Fibroblast of skin of abdomen (primary cell): Measurements from ENCODE around the gene QRFP. TPM values are rescaled to one million over a fixed set of nuclear protein-coding genes. Genes with fewer than 3 reads are reported as not detected.

ENCODE experiments used
- DNase-seq: peaks from one replicate; pipeline ENCODE4 v3.0.0-alpha.2; 2013
- polyA plus RNA-seq, 2 experiments: library from polyadenylated mRNA; unstranded; fragments of 120-200 nt; gene quantifications; one replicate each; pipeline ENCODE4 v1.2.1, GENCODE V29; 2013; ENCODE audit not compliant: insufficient read length in 2 of 2

Gene QRFP, protein sequence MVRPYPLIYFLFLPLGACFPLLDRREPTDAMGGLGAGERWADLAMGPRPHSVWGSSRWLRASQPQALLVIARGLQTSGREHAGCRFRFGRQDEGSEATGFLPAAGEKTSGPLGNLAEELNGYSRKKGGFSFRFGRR
- polyA plus RNA-seq (2013, experiment 1 of 2; ENCODE audit: insufficient read length): 0.31 TPM
- polyA plus RNA-seq (2013, experiment 2 of 2; ENCODE audit: insufficient read length): 0.31 TPM

DNA sequence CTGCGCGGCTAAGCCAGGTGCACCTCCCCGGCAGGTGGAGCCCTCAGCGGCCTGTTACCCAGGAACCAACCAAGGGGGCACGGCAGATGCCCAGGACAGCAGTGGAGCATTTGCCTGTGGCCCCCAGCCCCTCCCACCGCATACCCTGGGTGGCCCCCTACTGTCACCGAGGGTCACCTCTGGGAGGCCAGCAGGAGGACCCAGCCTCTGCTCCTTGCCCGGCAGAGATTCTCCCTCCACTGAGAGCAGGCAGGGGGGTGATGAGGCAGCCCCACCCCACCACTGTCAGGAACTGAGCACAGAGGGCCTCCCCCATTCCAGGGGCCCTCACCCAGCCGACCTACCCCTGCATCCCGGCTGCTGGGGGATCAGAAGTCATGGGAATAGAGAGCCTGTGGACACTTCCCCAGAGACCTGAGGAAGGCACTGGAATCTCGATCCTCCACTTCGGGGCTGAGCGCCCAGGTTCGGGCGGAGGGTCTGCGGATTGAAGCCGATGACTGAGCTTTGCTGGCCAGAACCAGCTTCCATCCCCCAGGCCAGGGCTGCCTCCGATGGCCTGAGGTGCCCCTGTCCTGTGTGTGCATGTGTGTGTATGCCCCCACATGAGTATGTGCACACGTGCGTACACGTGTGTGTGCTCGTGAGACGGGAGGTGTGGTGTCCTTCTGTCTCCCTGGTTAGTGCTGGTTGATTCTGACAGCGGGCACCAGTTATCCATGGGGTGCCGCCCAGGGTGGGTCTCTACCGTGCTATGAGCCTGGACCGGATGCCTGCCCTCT lies at the start of gene QRFP:
TSS of gene QRFP (minus strand) at position 580 of the 782 bp plus-strand sequence. CDS start 2,974 bp downstream, outside the sequence.
- DNase-seq: no peak

DNA sequence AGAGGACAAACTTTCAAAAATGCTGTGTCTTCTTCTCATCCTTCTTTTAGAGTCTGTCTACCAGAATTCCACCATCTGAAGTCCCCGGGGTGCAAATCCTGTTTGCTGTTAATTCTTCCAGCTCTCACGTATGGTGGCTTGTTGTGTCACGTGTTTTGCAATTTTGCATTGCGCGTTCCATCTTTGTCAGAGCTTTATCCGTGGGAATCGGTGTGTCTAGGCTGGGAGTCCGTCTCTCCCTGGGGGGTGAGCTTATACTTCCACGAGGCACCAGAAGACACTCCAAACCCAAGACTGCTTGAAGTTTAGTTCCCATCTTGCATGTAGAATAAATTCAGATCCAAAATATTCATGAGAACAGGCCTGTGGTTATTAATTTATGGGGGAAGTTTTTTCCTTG lies 48.6 kb upstream of the QRFP start:
- DNase-seq: no peak

DNA sequence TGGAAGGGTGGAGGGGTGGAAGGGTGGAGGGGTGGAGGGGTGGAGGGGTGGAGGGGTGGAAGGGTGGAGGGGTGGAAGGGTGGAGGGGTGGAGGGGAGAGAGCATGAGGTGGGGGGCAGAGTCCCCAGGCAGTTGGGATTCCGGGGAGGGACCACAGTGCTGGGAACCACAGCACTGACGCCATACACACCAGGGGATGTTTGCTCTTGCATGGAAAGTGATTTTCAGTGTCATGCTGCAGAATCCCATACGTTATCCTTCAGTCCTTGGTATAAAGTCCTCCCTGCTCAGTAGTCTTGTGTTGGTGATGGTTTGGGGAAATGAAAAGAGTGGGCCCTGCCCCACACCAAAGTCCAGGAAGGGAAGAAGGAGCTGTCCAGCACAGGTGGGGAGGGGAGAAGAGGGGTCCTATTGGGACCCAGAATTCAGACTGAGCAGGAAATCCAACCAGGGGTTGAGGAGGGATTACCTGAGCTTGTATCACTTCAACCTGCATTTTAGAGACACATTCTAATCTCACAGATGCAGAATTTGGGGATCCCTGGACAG lies 48.0 kb upstream of the QRFP start:
- no peak for DNase-seq

DNA sequence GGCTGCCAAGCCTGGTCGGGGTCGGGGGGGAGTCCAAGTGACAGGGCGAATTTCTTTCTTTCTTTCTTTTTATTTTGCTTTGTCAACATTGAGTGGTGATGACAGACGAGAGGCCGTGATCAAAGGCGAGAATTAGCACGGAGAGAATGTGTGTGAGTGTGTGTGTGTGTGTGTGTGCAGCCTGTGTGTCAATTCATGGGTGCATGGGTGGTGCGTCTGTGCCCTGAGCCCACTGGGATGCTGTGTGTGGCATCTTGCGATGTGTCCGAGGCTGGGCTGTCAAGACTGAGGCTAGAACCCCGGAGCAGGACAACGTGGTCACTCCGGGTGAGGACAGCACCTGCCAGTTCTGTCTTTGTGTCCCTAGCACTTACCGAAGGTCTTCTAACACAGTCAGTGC lies 47.2 kb upstream of the QRFP start:
- DNase-seq: no peak

DNA sequence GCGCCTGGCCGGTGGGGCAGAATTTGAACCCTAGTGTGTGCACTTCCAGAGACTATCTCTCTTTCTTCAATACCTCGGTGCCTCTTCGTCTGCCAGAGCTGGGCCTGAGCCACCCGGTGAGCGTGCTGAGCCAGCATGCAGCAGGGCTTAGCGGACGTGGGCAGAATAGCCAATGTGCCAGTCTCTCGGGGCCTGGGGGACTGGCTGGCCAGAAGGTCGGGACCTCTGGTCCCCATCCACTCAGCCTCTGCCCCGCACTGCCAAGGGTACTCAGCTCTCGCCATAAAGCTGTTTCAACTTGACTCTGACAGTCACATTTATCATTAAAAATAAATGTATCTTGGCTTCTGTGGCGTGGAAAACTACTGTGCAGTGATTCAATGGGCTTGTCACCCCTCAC lies 46.6 kb upstream of the QRFP start:
- DNase-seq: no peak

DNA sequence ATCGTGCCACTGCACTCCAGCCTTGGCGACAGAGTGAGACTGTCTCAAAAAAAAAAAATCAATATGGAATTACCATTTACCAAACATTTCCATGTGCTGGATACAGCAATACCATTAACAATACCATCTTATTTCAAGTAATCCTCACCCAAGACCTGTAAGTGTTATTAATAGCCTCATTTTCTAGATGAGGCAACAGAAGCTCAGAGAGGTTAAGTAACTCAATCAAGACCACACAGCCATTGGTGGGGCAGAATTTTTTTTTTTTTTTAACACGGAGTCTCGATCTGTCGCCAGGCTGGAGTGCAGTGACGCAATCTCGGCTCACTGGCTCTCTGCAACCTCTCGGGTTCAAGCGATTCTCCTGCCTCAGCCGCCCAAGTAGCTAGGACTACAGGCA lies 46.1 kb upstream of the QRFP start:
- no peak for DNase-seq

DNA sequence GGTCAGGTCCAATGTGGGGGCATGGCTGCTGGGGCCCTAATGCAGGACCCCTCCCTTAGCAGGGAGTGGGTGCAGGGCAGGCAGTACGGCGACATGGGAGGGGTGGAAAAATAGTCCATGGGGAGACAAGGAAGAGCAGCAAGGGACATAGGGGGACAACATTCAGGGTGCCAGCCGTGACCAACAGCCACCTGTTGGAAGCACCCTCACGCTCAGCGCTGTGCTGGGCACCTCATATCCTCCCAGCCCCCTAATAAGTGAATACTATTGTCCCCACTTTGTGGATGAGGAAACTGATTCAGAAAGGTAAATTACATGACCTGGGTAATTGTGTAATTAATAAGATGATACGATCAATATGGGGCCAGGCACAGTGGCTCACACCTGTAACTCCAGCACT lies 45.5 kb upstream of the QRFP start:
- DNase-seq: no peak

DNA sequence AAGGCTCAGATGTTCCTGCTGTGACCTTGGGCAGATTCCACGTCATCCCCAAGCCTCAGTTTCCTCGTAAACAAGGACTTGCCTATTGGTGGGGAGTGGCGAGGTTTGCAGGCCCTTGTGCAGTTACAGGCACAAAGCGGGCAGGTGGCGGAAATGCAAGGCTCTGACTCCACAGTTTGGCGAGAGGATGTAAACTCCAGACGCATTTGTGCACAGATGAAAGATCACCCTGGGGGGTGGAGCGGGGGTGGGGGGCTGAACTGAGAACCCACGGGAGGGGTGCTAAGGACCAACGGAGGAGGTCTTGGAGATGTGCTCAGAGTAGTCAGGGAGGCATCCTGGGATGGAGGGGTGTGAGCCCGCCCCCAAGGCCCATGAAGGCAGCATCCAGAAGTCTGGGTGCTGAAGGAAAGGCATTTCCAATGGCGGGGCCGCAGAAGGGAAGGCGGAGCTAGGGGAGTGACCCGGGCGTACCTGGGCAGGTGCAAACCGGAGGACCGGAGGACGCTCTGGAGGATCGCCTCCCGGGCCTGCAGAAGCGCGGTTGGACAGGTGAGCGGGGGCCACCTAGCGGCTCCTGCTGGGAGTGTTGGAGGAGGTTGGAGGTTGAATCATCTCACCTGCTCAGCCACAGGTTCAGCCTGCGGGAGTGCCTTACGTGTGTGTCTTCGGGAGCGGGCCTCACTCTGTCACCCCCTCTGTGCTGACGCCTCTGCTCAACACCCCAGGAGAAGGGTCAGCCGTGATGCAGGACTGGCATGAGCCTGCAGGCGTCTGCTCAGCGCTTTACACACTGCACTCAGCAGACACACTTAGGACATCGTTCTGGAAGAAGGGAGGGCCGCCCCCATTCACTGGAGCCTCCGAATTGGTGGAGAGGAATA lies 44.3 kb upstream of the QRFP start:
- DNase-seq: no peak

DNA sequence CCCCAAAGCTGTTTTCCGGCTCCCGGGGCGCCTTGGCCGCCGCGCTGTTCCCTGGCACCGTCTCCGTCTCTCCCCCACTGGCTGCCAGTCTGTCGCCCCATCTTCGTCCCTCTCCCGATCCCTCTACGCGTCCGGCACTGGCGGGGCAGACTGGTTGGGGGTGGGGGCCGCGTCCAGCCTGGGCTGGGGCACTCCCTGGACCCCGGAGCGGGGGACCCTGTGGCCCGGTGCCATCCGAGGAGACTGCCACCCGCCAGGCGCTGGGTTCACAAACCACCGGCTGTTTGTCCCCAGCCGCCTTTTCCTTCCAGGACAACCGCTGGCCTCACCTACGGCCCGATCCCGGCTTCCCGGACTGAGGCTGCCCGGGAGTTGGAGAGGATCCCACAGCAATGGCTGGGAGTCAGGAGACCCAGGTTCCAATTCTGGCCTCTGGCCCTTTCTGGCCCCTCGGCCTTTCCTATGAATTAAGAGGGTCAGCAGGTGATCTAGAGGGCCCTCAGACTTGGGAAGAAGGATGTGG lies 43.5 kb upstream of the QRFP start:
- DNase-seq: no peak

DNA sequence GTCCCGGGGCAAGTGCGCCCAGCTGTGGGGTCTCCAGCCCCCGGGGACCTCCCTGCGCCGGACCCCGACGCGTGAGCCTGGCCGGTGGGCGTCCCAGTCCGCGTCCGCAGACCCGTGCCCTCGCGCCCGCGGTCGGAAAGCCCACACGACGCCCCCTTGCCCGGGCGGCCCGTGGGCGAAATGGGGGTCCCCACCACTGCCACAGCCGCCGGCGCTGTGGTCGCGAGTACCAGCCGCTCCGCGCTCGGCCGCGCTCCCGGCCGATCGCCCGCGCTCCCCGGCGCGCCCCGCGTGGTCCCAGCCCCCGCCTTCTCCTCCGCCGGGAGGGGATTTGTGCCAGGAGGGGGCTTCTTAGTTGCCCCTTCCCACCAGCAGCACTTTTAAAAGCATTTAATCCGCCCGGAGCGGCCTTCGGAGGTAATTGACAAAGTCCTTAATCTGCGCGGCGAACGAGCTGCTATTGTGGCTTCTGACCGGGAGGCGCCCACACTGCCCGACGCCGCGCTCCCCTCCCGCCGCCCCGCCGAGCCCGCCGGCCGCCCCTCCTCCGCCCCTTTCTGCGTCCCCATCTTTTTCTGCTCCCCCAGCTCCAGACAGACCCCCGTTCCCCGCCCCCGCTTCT lies 42.9 kb upstream of the QRFP start:
- no peak for DNase-seq

DNA sequence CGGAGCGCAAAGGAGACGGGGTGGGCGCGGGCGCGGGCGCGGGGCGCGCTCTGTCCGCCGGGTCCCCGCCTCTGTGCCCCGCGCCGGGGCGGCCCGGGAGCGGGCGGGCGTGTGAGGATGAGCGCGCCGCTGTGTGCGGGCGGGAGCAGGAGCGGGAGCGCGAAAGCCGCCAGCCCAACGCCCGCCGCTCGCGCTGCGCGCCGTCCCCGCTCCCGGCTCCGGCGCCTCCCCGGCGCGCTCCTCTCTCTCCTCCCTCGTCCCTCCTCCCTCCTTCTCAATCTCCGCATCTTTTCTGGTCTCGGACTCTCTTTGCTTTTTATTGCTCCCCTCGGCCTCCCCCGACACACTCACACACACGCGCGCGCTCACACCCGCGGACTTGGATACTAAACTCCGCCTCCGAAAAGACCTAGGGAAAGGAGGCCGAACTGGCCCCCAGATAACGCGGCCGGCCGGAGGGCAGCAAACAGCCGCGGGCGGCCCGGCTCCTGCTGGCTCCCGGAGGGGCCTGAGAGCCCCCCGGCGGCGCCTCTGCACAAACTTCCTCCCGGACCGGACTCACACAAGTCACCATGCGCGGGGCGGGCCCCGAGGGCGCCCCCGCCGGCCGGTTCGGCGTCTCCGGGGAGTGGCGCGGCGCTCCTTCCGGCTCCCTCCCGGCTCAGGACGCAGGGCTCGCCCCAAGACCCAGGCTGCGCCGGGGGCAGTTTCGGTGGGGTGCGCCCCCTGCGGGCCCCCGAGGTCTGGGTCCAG lies 42.2 kb upstream of the QRFP start, which contains the start of gene FIBCD1:
TSS of gene FIBCD1 (minus strand) at position 596 of the 753 bp plus-strand sequence. CDS start 640 bp downstream, outside the sequence.
- peak; percentile 40 for DNase-seq

DNA sequence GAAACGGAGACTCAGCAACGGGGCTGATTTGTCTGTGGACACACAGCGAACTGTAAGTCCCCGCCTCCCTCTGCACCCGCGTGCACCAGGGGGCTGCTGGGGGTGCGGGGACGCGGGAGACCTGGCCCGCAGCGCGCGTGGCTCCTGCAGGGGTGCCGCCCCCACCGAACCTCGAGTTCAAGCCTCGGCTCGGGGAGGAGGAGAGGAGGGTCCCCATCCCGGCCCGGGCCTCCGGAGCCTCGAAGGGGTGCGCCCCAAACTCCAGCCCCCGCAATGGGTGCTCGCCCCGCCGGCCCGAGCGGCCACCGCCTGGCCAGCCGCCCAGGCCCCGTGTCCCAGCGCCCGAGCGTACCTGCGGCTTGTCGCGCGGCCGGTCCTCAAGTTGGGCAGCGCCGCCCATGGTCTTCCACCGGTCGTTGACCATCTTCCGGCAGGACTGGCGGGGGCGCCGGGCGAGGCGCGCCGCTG lies 41.6 kb upstream of the QRFP start:
- no peak for DNase-seq

DNA sequence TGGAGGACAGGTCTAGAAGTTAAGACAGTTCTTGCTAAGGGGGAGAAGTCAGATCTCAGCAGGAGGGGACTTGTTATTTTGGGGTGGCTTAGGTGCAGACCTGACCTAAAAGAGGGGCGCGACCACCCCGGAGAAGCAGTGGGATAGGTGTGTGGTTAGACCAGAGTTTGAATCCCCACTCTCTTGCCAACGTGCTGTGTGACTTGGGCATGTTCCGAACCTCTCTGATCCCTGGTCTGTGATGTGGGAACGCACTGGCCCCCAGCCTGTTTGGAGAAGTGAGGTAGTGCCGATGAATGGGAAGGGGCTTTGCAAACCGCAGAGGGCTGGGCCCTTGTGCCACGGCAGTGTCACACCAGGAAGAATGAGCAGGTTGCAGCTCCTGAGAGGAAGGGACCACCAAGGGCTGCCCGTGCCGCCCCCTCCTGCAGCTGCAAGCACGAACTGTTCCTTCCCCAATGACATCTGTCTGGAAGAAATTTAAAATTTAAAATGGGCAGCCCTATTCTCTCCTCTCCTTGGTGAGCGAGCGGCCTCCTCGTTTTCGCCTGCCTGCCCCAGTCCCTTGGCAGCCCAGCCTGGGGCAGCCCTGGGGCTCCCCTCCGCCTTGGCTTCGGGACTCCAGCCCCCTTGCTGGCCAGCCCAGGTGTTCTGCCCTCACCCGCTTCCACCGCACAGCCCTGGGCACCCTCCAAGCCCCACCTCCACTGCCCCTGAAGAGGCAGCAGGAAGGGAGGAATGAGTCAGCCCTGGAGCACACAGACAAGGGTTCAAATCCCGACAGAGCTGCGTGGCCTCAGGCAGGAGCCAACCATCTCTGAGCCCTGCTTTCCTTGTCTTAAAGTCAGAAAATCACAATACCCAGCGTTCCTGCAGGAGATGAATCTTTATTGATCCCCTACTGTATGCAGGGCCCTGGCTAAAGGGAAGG lies 40.8 kb upstream of the QRFP start:
- no peak for DNase-seq

DNA sequence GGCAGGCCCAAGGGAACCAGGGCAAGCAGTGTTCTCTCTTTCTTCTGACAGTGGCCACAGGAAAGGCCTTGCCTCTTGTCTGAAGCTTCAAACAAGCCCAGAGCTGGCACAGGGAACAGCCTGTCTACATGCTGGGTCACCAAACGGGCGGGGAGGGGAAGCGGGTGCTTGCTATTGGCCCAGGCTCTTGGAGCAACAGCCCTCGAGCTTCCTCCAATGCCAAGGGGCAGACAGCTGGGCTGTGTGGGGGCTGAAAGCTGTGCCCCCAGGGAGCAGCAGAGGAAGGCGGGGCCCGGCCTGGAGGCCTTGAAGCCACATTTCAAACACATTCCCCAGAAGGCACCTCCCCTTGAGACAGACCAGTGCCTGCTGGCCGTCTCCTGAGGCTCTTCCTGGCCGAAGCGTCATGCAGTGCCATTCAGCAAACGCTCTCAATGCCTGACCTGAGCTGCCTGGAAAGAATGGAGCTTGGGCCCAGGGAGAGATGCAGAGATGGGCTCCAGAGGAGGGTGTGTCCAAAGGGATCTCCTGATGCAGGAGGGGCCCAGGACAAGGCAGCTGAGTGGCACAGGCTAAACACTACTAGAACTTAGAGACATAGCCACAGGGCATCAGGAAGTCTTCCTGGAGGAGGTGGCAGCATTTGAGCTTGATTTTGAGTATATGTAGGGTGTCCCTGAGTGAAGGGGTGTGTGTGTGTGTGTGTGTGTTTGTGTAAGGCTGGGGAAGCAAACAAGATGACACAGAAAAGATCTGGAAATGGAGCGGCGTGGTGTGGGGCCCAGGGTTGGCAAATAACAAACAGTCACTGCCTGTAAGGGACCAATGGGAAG lies 39.9 kb upstream of the QRFP start:
- peak; percentile 59 for DNase-seq

DNA sequence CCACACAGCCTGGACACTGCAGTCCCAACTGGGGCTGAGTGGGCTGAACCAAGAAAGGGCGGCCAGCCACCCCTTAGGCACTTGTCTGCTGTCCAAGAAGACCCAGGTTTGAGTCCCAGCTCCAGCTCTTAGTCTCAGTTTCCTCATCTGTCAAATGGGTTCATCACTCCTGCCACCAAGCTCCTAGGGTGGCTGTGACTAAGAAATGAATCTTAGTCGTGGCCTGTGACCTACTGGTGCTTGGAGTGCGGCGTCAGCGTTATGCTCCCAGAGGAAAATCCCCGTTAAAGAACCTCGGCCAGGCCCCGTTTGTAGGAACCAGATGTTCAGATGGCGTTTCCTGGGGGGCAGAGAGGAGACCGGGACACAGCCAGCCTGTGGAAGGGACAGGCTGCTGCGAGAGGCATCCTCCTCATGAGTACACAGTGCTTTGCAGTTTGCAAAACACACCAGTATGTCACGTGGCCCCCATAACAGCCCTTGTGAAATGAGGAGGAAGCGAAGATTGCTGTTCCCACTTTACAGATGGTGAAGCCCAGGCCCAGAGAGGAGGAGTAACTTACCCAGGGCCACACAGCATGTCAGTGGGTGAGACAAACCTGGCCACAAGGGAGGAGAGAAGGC lies 39.1 kb upstream of the QRFP start:
- DNase-seq: no peak

DNA sequence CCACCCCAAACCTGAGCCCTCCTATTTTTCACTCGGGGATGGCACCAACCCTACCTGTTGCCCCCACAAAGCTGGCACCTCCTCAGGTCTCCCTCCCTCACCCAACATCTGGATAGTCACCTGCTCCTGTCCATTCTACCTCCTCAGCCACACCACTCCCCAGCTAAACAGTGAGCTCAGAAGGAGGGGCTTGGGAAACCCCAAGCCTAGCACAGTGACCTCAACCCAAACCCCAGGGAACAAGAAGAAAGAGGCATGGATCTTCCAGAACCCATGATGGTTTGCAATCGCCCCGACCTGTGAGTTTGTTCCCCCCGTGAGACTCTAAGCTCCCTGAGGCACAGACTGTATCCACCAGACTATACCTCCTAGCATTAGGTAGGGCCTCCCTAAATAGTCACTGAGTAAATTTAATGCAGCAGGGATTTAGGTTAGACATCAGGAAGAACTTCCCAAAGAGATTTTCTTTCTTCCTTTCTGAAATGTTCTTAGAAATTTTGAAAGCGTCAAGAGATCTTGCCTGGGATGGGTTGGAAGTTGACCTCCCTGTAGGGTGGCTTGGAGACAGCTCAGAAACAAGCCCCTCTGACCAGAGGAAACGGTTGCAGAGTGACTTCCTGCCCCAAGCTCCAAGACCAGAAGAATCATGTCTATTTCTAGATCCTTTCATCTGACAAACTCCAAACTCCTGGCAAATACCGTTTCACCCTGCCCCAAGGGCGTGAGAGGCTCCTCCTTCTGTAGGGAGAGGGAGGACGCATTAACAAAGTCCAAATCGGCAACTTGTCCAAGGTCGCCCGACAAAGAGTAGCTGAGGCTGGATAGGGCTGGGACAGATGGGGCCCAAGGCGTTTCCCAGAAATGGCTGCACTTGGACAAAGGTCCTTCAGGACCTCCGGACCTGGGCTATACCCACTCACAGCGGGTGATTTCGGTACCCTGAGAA lies 38.4 kb upstream of the QRFP start:
- DNase-seq: no peak

DNA sequence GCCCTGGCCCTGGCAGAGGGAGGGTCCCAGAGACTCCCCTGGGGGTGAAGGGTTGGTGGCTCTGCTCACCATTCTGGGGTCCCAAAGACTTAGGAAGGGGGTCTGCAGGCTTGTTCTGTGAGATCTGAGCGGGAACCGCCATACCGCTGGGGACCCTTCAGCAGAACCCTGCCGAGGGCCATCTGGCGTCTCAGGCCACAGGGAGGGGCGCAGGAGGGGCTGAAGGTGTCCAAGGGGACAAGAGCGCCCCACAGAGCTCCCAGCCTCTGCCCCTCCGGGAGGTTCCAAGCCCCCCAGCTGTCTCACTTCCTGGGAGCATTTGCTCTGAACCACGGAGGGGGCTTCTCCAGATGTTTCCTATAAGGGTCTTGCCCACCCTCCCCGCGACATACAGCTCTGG lies 37.6 kb upstream of the QRFP start:
- DNase-seq: no peak
